ENCODE results near the gene CCDC107. TPM values are rescaled to one million over a fixed set of nuclear protein-coding genes. Genes with fewer than 3 reads are reported as not detected.

Gene CCDC107
- total and polyA plus RNA-seq, 2 of the 13 experiments (the other 11 are each of a cell fraction or from before 2014, with no cell fraction given): 7.1 to 15.2 TPM

GRCh38 chr9:35658137-35658967 lies at the start of gene CCDC107 (continued):
- TF ChIP-seq PAXIP1 (CRISPR knock-in tag; conservative IDR thresholded peaks at IDR 0.05) (0 out of 2 replicates have a peak, but pooled peaks have one; percentile 2), TEF (CRISPR knock-in tag; IDR thresholded peaks at IDR 0.05) (no peak), ZNF841 (CRISPR knock-in tag; IDR thresholded peaks at IDR 0.05; ENCODE audit: borderline replicate concordance) (no peak), HCFC1 (IDR thresholded peaks at IDR 0.05; ENCODE audit: low read depth, low read length) (no peak), ATF3 (CRISPR knock-in tag; IDR thresholded peaks at IDR 0.05) (peak; percentile 46), ZNF761 (CRISPR knock-in tag; conservative IDR thresholded peaks at IDR 0.05) (no peak), FOXJ3 (CRISPR knock-in tag; IDR thresholded peaks at IDR 0.05; ENCODE audit: borderline replicate concordance) (no peak), ZNF3 (CRISPR knock-in tag; IDR thresholded peaks at IDR 0.05) (no peak), PAF1 (CRISPR knock-in tag; IDR thresholded peaks at IDR 0.05) (no peak), SPEN (CRISPR knock-in tag; IDR thresholded peaks at IDR 0.05; ENCODE audit: low read depth) (peak; percentile 24), JUN (CRISPR knock-in tag; IDR thresholded peaks at IDR 0.05) (no peak), ZNF776 (CRISPR knock-in tag; IDR thresholded peaks at IDR 0.05) (peak; percentile 94), ESRRA (CRISPR knock-in tag; IDR thresholded peaks at IDR 0.05; ENCODE audit: low read depth) (peak; percentile 41; the same call in 1 of the 2 replicates), ZNF280B (CRISPR knock-in tag; IDR thresholded peaks at IDR 0.05; ENCODE audit: borderline replicate concordance) (peak; percentile 37), ZNF501 (CRISPR knock-in tag; IDR thresholded peaks at IDR 0.05) (peak; percentile 43; the same call in 1 of the 2 replicates), ZNF121 (CRISPR knock-in tag; IDR thresholded peaks at IDR 0.05) (peak; percentile 73), MYPOP (CRISPR knock-in tag; IDR thresholded peaks at IDR 0.05) (no peak), ZSCAN29 (CRISPR knock-in tag; conservative IDR thresholded peaks at IDR 0.05) (no peak), ZNF260 (CRISPR knock-in tag; IDR thresholded peaks at IDR 0.05; ENCODE audit: borderline replicate concordance, low read depth) (no peak), ZNF225 (CRISPR knock-in tag; IDR thresholded peaks at IDR 0.05) (0 out of 2 replicates have a peak, but pooled peaks have one; percentile 65), RBM22 (optimal IDR thresholded peaks at IDR 0.05; ENCODE audit: low read length) (no peak), ZNF777 (CRISPR knock-in tag; IDR thresholded peaks at IDR 0.05) (peak; percentile 52), NCOA5 (CRISPR knock-in tag; IDR thresholded peaks at IDR 0.05) (no peak)
